ENCODE measurements around the gene ZFYVE9. TPM values are rescaled to one million over a fixed set of nuclear protein-coding genes. Genes with fewer than 3 reads are reported as not detected.

ZFYVE9 gene
- total and polyA plus RNA-seq, 9 of the 15 experiments (the other 6 are each of a cell fraction or from before 2014, with no cell fraction given) = 0.52 to 14.4 (median 8.9) TPM

- Histone ChIP-seq H3K9me3 (replicated peaks; ENCODE audit: control insufficient read depth, insufficient read depth, low read depth, low read length) (no peaks in the 10 kb centered on the region), H4K20me1 (replicated peaks; ENCODE audit: control insufficient read depth, insufficient read depth, low read length) (no peaks in the 10 kb centered on the region), H3K27ac (ENCODE audit: extremely low read depth, low read depth, low read length) (no peak overlapping the region), H3K4me1 (replicated peaks in 1 of 2; ENCODE audit: control insufficient read depth in 2 of 2, insufficient read depth in 2 of 2, low read length in 2 of 2) (peaks cover 0 to 4% of the 10 kb centered on the region in 2 experiments; a peak in 1 of 5 replicates), H3K27me3 (ENCODE audit: control insufficient read depth in 2 of 2, insufficient read depth in 2 of 2, low read length in 2 of 2) (peaks cover 0 to 10% of the 10 kb centered on the region in 2 experiments; a peak in 4 of 5 replicates), H2AFZ (ENCODE audit: low read depth, low read length) (no peak overlapping the region), H3K79me2 (ENCODE audit: control insufficient read depth, insufficient read depth, low read length) (no peaks in the 10 kb centered on the region), H3K4me2 (ENCODE audit: insufficient read depth, low read length) (no peak overlapping the region), H3K9me1 (ENCODE audit: control insufficient read depth, insufficient read depth, low read length) (no peaks in the 10 kb centered on the region), H3K9ac (ENCODE audit: insufficient read depth in 1 of 2, low read depth in 2 of 2, low read length in 2 of 2) (no peak overlapping the region), H3K4me3 (no peak overlapping the region), H3K36me3 (ENCODE audit: control insufficient read depth, insufficient read depth, low read length) (no peaks in the 10 kb centered on the region)
- FAIRE-seq = no peak
- 8% methylated on average over 2 of the region's 2 CpGs for WGBS (ENCODE audit: insufficient coverage, low coverage, missing lambda C conversion rate)
- TF ChIP-seq HDAC2 (IDR thresholded peaks at IDR 0.05) = no peak
- TF ChIP-seq TCF3 (CRISPR knock-in tag; IDR thresholded peaks at IDR 0.05) = 0 out of 2 replicates have a peak, but pooled peaks have one; percentile 16
- TF ChIP-seq NUFIP1 (IDR thresholded peaks at IDR 0.05; ENCODE audit: partially characterized antibody) = no peak
- intact Hi-C loops (cut with micrococcal nuclease) = no loop called here
- no peak for DNase-seq (ENCODE audit: extremely low read depth in 1 of 4, low spot score in 3 of 4)
- in situ Hi-C loops (cut with MboI) = no loop called here
- ChIA-PET CTCF (ENCODE audit: low intra/inter-chr PET ratio) (no interaction called here), POLR2A (interaction anchor here (1.1 kb wide), 1 partner anchor 538 kb away, joined by 3 read pairs; no protein-coding TSS in a partner anchor)
- ATAC-seq = peak; percentile 21; the same call in 2 of the 3 replicates
- BruUV-seq (replicated peaks) = no TSS peak
Observed at GRCh38 chr1:52122384-52122783, 19.5 kb upstream of the ZFYVE9 start.

- Histone ChIP-seq H3K36me3 (ENCODE audit: control insufficient read depth, insufficient read depth, low read length) (no peaks in the 10 kb centered on the region), H4K20me1 (replicated peaks; ENCODE audit: control insufficient read depth, insufficient read depth, low read length) (no peaks in the 10 kb centered on the region), H3K4me3 (no peak overlapping the region), H3K9me3 (replicated peaks; ENCODE audit: control insufficient read depth, insufficient read depth, low read depth, low read length) (no peaks in the 10 kb centered on the region), H3K9ac (ENCODE audit: insufficient read depth in 1 of 2, low read depth in 2 of 2, low read length in 2 of 2) (no peak overlapping the region), H3K4me2 (ENCODE audit: insufficient read depth, low read length) (no peak overlapping the region), H3K4me1 (replicated peaks in 1 of 2; ENCODE audit: control insufficient read depth in 2 of 2, insufficient read depth in 2 of 2, low read length in 2 of 2) (peaks cover 0 to 4% of the 10 kb centered on the region in 2 experiments; a peak in 1 of 5 replicates), H3K79me2 (ENCODE audit: control insufficient read depth, insufficient read depth, low read length) (no peaks in the 10 kb centered on the region), H3K27ac (ENCODE audit: extremely low read depth, low read depth, low read length) (no peak overlapping the region), H3K27me3 (ENCODE audit: control insufficient read depth in 2 of 2, insufficient read depth in 2 of 2, low read length in 2 of 2) (peaks cover 0 to 8% of the 10 kb centered on the region in 2 experiments), H2AFZ (ENCODE audit: low read depth, low read length) (no peak overlapping the region), H3K9me1 (ENCODE audit: control insufficient read depth, insufficient read depth, low read length) (no peaks in the 10 kb centered on the region)
- ChIA-PET POLR2A (interaction anchor here (0.7 to 1.3 kb wide), 3 partner anchors 10 to 33 kb away, joined by 3 read pairs; no protein-coding TSS in a partner anchor), CTCF (ENCODE audit: low intra/inter-chr PET ratio) (no interaction called here)
- intact Hi-C loops (cut with micrococcal nuclease) = no loop called here
- FAIRE-seq = no peak
- TF ChIP-seq ZNF644 (tag; IDR thresholded peaks at IDR 0.05; ENCODE audit: low read depth) (no peak), TOE1 (IDR thresholded peaks at IDR 0.05; ENCODE audit: borderline replicate concordance) (no peak), TOE1 (CRISPR knock-in tag; IDR thresholded peaks at IDR 0.05; ENCODE audit: borderline replicate concordance, low read depth) (no peak), ZNF41 (CRISPR knock-in tag; conservative IDR thresholded peaks at IDR 0.05) (no peak), NFYB (IDR thresholded peaks at IDR 0.05; ENCODE audit: extremely low read depth, insufficient read length) (no peak)
- no TSS peak for BruUV-seq (replicated peaks)
- DNase-seq (ENCODE audit: extremely low read depth in 1 of 4, low spot score in 3 of 4) = no peak
- WGBS (ENCODE audit: insufficient coverage, low coverage, missing lambda C conversion rate) = 33% methylated on average over 6 of the region's 6 CpGs
- ATAC-seq = no peak
- in situ Hi-C loops (cut with MboI) = no loop called here
Observed at GRCh38 chr1:52123622-52124021, 18.3 kb upstream of the ZFYVE9 start.

Measured in K562 (cell line).